Ishikawa (cell line): ENCODE results near the gene COL10A1.

Source experiments
- CEBPB ChIP-seq: IDR thresholded peaks from 2 replicates; pipeline ENCODE4 v1.6.1; 2012
- CREB1 ChIP-seq: IDR thresholded peaks from 2 replicates; pipeline ENCODE4 v1.6.1; 2012; ENCODE audit warnings: low read depth
- EGR1 ChIP-seq: IDR thresholded peaks from 2 replicates; pipeline ENCODE4 v1.6.1; 2012
- EP300 ChIP-seq: IDR thresholded peaks from 2 replicates; pipeline ENCODE4 v1.6.1; 2012; ENCODE audit warnings: borderline replicate concordance
- FOXM1 ChIP-seq: IDR thresholded peaks from 2 replicates; pipeline ENCODE4 v1.6.1; 2012; ENCODE audit warnings: low read depth, borderline replicate concordance
- NFIC ChIP-seq: IDR thresholded peaks from 2 replicates; pipeline ENCODE4 v1.6.1; 2012
- RAD21 ChIP-seq: IDR thresholded peaks from 2 replicates; pipeline ENCODE4 v1.6.1; 2012; ENCODE audit warnings: low read depth
- REST ChIP-seq: IDR thresholded peaks from 2 replicates; pipeline ENCODE4 v1.6.1; 2012; ENCODE audit warnings: low read depth, mild to moderate bottlenecking
- TAF1 ChIP-seq: IDR thresholded peaks from 2 replicates; pipeline ENCODE4 v1.6.1; 2012; ENCODE audit warnings: low read depth, mild to moderate bottlenecking
- TCF12 ChIP-seq: IDR thresholded peaks from 2 replicates; pipeline ENCODE4 v1.6.1; 2012; ENCODE audit warnings: low read depth
- TEAD4 ChIP-seq: IDR thresholded peaks from 2 replicates; pipeline ENCODE4 v1.6.1; 2012
- YY1 ChIP-seq: IDR thresholded peaks from 2 replicates; pipeline ENCODE4 v1.6.1; 2012; ENCODE audit warnings: low read depth
- ZBTB7A ChIP-seq: IDR thresholded peaks from 2 replicates; pipeline ENCODE4 v1.6.1; 2012; ENCODE audit warnings: low read depth
- TF ChIP-seq, protein P1 (sequence below): IDR thresholded peaks from 2 replicates; pipeline ENCODE4 v1.6.1; 2012
- TF ChIP-seq, protein P2 (sequence below): IDR thresholded peaks from 2 replicates; pipeline ENCODE4 v1.6.1; 2012

Gene COL10A1

DNA sequence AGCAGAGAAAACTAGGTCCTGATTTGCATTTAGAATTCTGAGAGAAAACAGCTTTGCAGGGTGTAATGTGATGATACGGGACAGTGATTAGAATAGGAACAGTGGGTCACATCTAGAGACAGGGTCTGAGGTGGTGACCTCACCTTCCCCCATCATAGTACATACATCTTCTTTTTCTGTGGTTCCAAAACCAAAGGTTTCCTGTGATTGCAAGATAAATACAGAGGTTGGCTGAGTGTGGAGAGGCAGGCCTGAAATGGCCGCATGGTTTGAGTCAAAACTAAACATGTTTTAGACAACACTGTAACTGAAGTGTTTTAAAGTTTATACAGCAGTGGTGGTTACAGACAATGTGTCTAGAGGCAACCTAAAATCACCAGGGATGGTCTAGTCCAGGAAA, 35.7 kb downstream of the COL10A1 start:
- no peak for TF ChIP-seq CEBPB
- TF ChIP-seq, protein P1, sequence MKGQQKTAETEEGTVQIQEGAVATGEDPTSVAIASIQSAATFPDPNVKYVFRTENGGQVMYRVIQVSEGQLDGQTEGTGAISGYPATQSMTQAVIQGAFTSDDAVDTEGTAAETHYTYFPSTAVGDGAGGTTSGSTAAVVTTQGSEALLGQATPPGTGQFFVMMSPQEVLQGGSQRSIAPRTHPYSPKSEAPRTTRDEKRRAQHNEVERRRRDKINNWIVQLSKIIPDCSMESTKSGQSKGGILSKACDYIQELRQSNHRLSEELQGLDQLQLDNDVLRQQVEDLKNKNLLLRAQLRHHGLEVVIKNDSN, result no peak

GRCh38 chr6:116088946-116089345, 37.0 kb downstream of the COL10A1 start:
- TF ChIP-seq CEBPB, result no peak
- no peak for TF ChIP-seq EGR1
- TF ChIP-seq TAF1, result no peak
- TF ChIP-seq REST, result no peak
- TF ChIP-seq, protein P2, sequence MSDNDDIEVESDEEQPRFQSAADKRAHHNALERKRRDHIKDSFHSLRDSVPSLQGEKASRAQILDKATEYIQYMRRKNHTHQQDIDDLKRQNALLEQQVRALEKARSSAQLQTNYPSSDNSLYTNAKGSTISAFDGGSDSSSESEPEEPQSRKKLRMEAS, result no peak
- TF ChIP-seq, protein P1, result no peak
- TF ChIP-seq TEAD4, result no peak
- no peak for TF ChIP-seq TCF12
- no peak for TF ChIP-seq ZBTB7A
- TF ChIP-seq FOXM1, result no peak
- TF ChIP-seq CREB1, result no peak

GRCh38 chr6:116087437-116088027, 38.4 kb downstream of the COL10A1 start:
- TF ChIP-seq FOXM1, result no peak
- no peak for TF ChIP-seq CREB1
- no peak for TF ChIP-seq TEAD4
- TF ChIP-seq ZBTB7A, result no peak
- no peak for TF ChIP-seq REST
- no peak for TF ChIP-seq RAD21
- TF ChIP-seq CEBPB, result no peak
- no peak for TF ChIP-seq TCF12
- TF ChIP-seq, protein P2, result no peak
- no peak for TF ChIP-seq EGR1
- TF ChIP-seq, protein P1, result no peak
- TF ChIP-seq TAF1, result no peak
- TF ChIP-seq EP300, result no peak
- TF ChIP-seq YY1, result no peak
- TF ChIP-seq NFIC, result no peak

- TF ChIP-seq RAD21 (no peak), FOXM1 (no peak), YY1 (no peak)
Measured at GRCh38 chr6:116084284-116084683, 41.6 kb downstream of the COL10A1 start.

GRCh38 chr6:116083052-116083451, 42.9 kb downstream of the COL10A1 start:
- TF ChIP-seq TAF1, result no peak
- TF ChIP-seq ZBTB7A, result no peak
- TF ChIP-seq YY1, result no peak
- TF ChIP-seq, protein P2, result no peak
- no peak for TF ChIP-seq EGR1
- no peak for TF ChIP-seq CEBPB
- TF ChIP-seq TEAD4, result no peak
- TF ChIP-seq, protein P1, result no peak
- TF ChIP-seq NFIC, result no peak
- no peak for TF ChIP-seq FOXM1
- no peak for TF ChIP-seq REST
- no peak for TF ChIP-seq TCF12
- no peak for TF ChIP-seq EP300
- TF ChIP-seq CREB1, result no peak
- TF ChIP-seq RAD21, result no peak
